ENCODE results near the gene FGF11. TPM values are rescaled to one million over a fixed set of nuclear protein-coding genes. Genes with fewer than 3 reads are reported as not detected.

FGF11 gene
- total and polyA plus RNA-seq, 2 donors (not counting 3 experiments of a cell fraction or from before 2014, with no cell fraction given): 0.70 TPM; not detected in 1

DNA sequence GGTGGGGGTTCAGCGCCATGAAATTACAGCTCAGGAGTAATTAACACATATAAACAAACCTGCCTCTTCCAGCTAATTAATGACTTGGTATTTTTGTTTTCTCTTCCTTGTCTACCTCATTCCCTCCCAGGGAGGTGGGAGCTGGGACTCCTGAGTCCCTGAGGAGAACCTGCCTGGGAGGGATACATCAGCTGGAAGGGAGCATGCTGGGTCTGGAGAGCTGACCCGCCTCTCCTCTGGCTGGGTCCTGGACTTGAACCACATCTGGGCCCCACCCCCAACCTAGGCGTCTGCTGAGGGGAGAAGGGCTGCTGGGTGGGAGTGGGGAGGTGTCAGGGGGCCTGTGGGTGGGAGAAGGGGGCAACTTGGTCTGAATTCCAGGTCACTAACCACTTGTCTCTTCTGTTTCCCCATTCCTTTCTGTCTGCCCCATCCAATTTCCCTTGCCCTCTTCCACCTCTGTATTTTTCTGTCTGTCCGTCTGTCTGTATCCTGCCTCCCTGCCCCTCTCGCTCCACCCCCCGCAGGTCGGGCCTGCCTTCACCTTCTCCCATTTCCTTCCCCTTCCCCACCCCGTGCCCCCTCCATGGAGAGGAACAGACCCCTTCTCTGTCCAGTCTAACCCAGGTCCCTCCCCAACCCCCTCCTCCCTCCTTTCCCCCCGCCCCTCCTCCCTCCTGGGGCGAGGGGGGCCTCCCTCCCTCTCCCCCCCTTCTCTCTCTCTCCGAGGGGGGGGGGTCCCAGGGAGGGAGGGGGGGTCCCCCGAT is 31.6 kb upstream of the FGF11 start, which contains the start of gene NLGN2:
NLGN2 (plus strand) TSS at position 361 of the 767 bp plus-strand sequence. CDS start 411 bp downstream, outside the sequence.
- BruUV-seq (replicated peaks): no TSS peak
- Histone ChIP-seq H2AFZ (ENCODE audit: low read depth, low read length) (no peak within 1 kb of the TSS), H3K36me3 (ENCODE audit: control insufficient read depth in 2 of 2, extremely low read depth in 1 of 2, insufficient read depth in 2 of 2, low read length in 2 of 2) (peaks cover 0 to 15% of the 10 kb centered on the region in 2 experiments), H3K27ac (ENCODE audit: insufficient read depth, low read depth, low read length) (no peak within 1 kb of the TSS), H3K27me3 (ENCODE audit: control insufficient read depth in 2 of 2, insufficient read depth in 2 of 2, low read length in 2 of 2) (no peaks in the 10 kb centered on the region), H3K4me3 (replicated peaks in 1 of 3; ENCODE audit: insufficient read depth in 1 of 3, low read depth in 1 of 3, low read length in 3 of 3) (no peak within 1 kb of the TSS), H4K20me1 (replicated peaks; ENCODE audit: control insufficient read depth, extremely low read depth, insufficient read depth, low read length) (no peaks in the 10 kb centered on the region), H3K79me2 (ENCODE audit: control insufficient read depth, insufficient read depth, low read length) (peaks cover 4% of the 10 kb centered on the region), H3K9me3 (replicated peaks; ENCODE audit: control insufficient read depth, insufficient read depth, low read length) (no peaks in the 10 kb centered on the region), H3K4me1 (ENCODE audit: control insufficient read depth, extremely low read depth, insufficient read depth, low read length) (peaks cover 11% of the 10 kb centered on the region), H3K9ac (replicated peaks; ENCODE audit: extremely low read depth, insufficient read depth, low read length) (no peak within 1 kb of the TSS), H3K4me2 (ENCODE audit: insufficient read depth, low read length) (no peak within 1 kb of the TSS), H3K9me1 (replicated peaks; ENCODE audit: control insufficient read depth, extremely low read depth, insufficient read depth, low read length) (no peaks in the 10 kb centered on the region)
- TF ChIP-seq GATA2 (IDR thresholded peaks at IDR 0.05; ENCODE audit: insufficient read depth, insufficient read length, low read depth, low read length): no peak
- TF ChIP-seq POLR2AphosphoS5 (IDR thresholded peaks at IDR 0.05; ENCODE audit: insufficient read depth, low read depth, low read length): no peak
- TF ChIP-seq, protein P1, sequence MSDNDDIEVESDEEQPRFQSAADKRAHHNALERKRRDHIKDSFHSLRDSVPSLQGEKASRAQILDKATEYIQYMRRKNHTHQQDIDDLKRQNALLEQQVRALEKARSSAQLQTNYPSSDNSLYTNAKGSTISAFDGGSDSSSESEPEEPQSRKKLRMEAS (IDR thresholded peaks at IDR 0.05; ENCODE audit: insufficient read depth, insufficient read length): no peak
- TF ChIP-seq MYC (IDR thresholded peaks at IDR 0.05; ENCODE audit: low read depth, low read length): no peak
- no peak for TF ChIP-seq JUN (IDR thresholded peaks at IDR 0.05; ENCODE audit: borderline replicate concordance, insufficient read depth, insufficient read length, low read depth)
- no peak for TF ChIP-seq POLR2A (IDR thresholded peaks at IDR 0.05; ENCODE audit: low read depth, low read length)
- no peak for TF ChIP-seq CTCF (IDR thresholded peaks at IDR 0.05; ENCODE audit: extremely low read depth in 1 of 2, insufficient read depth in 1 of 2, low read depth in 1 of 2, low read length in 2 of 2)
- TF ChIP-seq FOS (IDR thresholded peaks at IDR 0.05; ENCODE audit: borderline replicate concordance, insufficient read depth, low read length): no peak
- TF ChIP-seq EZH2 (IDR thresholded peaks at IDR 0.05; ENCODE audit: borderline replicate concordance, low read depth, low read length, severe bottlenecking): no peak
- POLR2A ChIA-PET: no interaction called here
- no peak for DNase-seq (ENCODE audit: low read depth, low spot score)
- dilution Hi-C loops (cut with MboI; ENCODE audit: extremely low pct_ligation_motif_present, low sequenced_read_pairs) (no loop called here), intact Hi-C loops (cut with micrococcal nuclease) (no loop called here)
- CTCF ChIA-PET: interaction anchor here (0.8 to 1.1 kb wide), 3 partner anchors 15 to 153 kb away, joined by 3 to 4 read pairs (median 3); no protein-coding TSS in a partner anchor
- FAIRE-seq: no peak
